SK-N-SH treated with all-trans-retinoic acid at 6 μM for 48 hours (cell line): Measurements from ENCODE around the gene PIGZ.

Source experiments
- ARNTL ChIP-seq: fragments of 450-650 bp; formaldehyde crosslinking; IDR thresholded peaks from 2 replicates; pipeline ENCODE4 v1.5.0; 2020; ENCODE audit warnings: low read depth, mild to moderate bottlenecking, moderate library complexity, borderline replicate concordance
- BACH2 ChIP-seq: fragments of 250-450 bp; sonication (Bioruptor Pico); IDR thresholded peaks from 2 replicates; pipeline ENCODE4 v1.9.0; 2021; ENCODE audit warnings: mild to moderate bottlenecking, borderline replicate concordance
- CSDC2 ChIP-seq: fragments of 250-450 bp; sonication (Bioruptor Pico); IDR thresholded peaks from 2 replicates; pipeline ENCODE4 v1.5.0; 2020; ENCODE audit warnings: mild to moderate bottlenecking, moderate library complexity
- GLIS3 ChIP-seq: fragments of 250-450 bp; sonication (Bioruptor Pico); IDR thresholded peaks from 2 replicates; pipeline ENCODE4 v1.5.0; 2020; ENCODE audit warnings: mild to moderate bottlenecking, moderate library complexity
- OSR1 ChIP-seq: fragments of 250-450 bp; sonication (Bioruptor Pico); IDR thresholded peaks from 2 replicates; pipeline ENCODE4 v1.8.0; 2022; ENCODE audit warnings: moderate library complexity, mild to moderate bottlenecking, inconsistent platforms
- TCF4 ChIP-seq: fragments of 250-450 bp; sonication (Bioruptor Pico); IDR thresholded peaks from 2 replicates; pipeline ENCODE4 v1.8.0; 2021; ENCODE audit warnings: mild to moderate bottlenecking, moderate library complexity, borderline replicate concordance
- ZC3H10 ChIP-seq: fragments of 250-450 bp; sonication (Bioruptor Pico); IDR thresholded peaks from 2 replicates; pipeline ENCODE4 v1.5.1; 2021; ENCODE audit warnings: mild to moderate bottlenecking, moderate library complexity
- ZFP3 ChIP-seq: fragments of 250-450 bp; sonication (Bioruptor Pico); IDR thresholded peaks from 2 replicates; pipeline ENCODE4 v1.5.0; 2020; ENCODE audit warnings: mild to moderate bottlenecking, moderate library complexity
- ZFP30 ChIP-seq: fragments of 450-650 bp; formaldehyde crosslinking; IDR thresholded peaks from 2 replicates; pipeline ENCODE4 v1.5.0; 2022; ENCODE audit warnings: mild to moderate bottlenecking, moderate library complexity
- ZNF8 ChIP-seq: fragments of 450-650 bp; formaldehyde crosslinking; IDR thresholded peaks from 2 replicates; pipeline ENCODE4 v1.5.0; 2020; ENCODE audit warnings: mild to moderate bottlenecking, moderate library complexity
- TF ChIP-seq, protein P1 (sequence below): fragments of 250-450 bp; sonication (Bioruptor Pico); IDR thresholded peaks from 2 replicates; pipeline ENCODE4 v1.8.0; 2021; ENCODE audit warnings: low read depth, mild to moderate bottlenecking, moderate library complexity, borderline replicate concordance
- TF ChIP-seq, protein P2 (sequence below): fragments of 250-450 bp; sonication (Bioruptor Pico); IDR thresholded peaks from 2 replicates; pipeline ENCODE4 v1.5.1; 2021; ENCODE audit warnings: mild to moderate bottlenecking, moderate library complexity
- TF ChIP-seq, protein P3 (sequence below): fragments of 250-450 bp; sonication (Bioruptor Pico); IDR thresholded peaks from 2 replicates; pipeline ENCODE4 v1.5.0; 2020; ENCODE audit warnings: mild to moderate bottlenecking, moderate library complexity
- TF ChIP-seq, protein P4 (sequence below): fragments of 250-450 bp; sonication (Bioruptor Pico); IDR thresholded peaks from 2 replicates; pipeline ENCODE4 v1.8.0; 2020; ENCODE audit warnings: mild to moderate bottlenecking, moderate library complexity, borderline replicate concordance

DNA sequence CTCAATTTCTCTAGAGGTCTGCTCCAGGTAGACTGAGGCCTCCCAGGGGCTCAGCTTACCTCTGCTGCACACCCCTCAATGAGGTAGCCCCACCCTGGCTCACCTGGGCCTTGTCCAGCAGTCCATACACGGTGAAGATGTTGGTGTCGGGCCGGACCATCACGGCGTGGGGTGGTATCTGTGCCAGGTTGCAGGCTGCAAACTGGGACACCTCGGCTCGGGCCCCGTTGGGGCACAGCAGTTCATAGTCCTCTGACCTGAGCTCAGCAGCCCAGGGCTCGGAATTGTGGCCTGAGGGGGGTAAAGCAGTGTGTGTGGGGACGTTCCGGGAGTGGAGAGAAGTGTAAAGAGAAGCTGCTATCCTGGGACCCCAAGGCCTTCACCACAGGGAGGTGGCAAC lies 37.8 kb upstream of the PIGZ start:
- TF ChIP-seq BACH2 (CRISPR knock-in tag), result no peak
- no peak for TF ChIP-seq ARNTL (CRISPR knock-in tag)
- TF ChIP-seq ZFP3 (CRISPR knock-in tag), result no peak
- no peak for TF ChIP-seq ZC3H10 (CRISPR knock-in tag)
- TF ChIP-seq, protein P1, sequence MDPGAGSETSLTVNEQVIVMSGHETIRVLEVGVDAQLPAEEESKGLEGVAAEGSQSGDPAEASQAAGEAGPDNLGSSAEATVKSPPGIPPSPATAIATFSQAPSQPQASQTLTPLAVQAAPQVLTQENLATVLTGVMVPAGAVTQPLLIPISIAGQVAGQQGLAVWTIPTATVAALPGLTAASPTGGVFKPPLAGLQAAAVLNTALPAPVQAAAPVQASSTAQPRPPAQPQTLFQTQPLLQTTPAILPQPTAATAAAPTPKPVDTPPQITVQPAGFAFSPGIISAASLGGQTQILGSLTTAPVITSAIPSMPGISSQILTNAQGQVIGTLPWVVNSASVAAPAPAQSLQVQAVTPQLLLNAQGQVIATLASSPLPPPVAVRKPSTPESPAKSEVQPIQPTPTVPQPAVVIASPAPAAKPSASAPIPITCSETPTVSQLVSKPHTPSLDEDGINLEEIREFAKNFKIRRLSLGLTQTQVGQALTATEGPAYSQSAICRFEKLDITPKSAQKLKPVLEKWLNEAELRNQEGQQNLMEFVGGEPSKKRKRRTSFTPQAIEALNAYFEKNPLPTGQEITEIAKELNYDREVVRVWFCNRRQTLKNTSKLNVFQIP (CRISPR knock-in tag), result no peak
- no peak for TF ChIP-seq GLIS3 (CRISPR knock-in tag)
- no peak for TF ChIP-seq CSDC2 (CRISPR knock-in tag)
- TF ChIP-seq OSR1 (CRISPR knock-in tag), result no peak
- TF ChIP-seq ZNF8 (CRISPR knock-in tag), result no peak
- no peak for TF ChIP-seq ZFP30
- TF ChIP-seq, protein P2, sequence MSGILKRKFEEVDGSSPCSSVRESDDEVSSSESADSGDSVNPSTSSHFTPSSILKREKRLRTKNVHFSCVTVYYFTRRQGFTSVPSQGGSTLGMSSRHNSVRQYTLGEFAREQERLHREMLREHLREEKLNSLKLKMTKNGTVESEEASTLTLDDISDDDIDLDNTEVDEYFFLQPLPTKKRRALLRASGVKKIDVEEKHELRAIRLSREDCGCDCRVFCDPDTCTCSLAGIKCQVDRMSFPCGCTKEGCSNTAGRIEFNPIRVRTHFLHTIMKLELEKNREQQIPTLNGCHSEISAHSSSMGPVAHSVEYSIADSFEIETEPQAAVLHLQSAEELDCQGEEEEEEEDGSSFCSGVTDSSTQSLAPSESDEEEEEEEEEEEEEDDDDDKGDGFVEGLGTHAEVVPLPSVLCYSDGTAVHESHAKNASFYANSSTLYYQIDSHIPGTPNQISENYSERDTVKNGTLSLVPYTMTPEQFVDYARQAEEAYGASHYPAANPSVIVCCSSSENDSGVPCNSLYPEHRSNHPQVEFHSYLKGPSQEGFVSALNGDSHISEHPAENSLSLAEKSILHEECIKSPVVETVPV, result no peak
- no peak for TF ChIP-seq TCF4
- TF ChIP-seq, protein P3, sequence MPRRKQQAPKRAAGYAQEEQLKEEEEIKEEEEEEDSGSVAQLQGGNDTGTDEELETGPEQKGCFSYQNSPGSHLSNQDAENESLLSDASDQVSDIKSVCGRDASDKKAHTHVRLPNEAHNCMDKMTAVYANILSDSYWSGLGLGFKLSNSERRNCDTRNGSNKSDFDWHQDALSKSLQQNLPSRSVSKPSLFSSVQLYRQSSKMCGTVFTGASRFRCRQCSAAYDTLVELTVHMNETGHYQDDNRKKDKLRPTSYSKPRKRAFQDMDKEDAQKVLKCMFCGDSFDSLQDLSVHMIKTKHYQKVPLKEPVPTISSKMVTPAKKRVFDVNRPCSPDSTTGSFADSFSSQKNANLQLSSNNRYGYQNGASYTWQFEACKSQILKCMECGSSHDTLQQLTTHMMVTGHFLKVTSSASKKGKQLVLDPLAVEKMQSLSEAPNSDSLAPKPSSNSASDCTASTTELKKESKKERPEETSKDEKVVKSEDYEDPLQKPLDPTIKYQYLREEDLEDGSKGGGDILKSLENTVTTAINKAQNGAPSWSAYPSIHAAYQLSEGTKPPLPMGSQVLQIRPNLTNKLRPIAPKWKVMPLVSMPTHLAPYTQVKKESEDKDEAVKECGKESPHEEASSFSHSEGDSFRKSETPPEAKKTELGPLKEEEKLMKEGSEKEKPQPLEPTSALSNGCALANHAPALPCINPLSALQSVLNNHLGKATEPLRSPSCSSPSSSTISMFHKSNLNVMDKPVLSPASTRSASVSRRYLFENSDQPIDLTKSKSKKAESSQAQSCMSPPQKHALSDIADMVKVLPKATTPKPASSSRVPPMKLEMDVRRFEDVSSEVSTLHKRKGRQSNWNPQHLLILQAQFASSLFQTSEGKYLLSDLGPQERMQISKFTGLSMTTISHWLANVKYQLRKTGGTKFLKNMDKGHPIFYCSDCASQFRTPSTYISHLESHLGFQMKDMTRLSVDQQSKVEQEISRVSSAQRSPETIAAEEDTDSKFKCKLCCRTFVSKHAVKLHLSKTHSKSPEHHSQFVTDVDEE (CRISPR knock-in tag), result no peak
- TF ChIP-seq, protein P4, sequence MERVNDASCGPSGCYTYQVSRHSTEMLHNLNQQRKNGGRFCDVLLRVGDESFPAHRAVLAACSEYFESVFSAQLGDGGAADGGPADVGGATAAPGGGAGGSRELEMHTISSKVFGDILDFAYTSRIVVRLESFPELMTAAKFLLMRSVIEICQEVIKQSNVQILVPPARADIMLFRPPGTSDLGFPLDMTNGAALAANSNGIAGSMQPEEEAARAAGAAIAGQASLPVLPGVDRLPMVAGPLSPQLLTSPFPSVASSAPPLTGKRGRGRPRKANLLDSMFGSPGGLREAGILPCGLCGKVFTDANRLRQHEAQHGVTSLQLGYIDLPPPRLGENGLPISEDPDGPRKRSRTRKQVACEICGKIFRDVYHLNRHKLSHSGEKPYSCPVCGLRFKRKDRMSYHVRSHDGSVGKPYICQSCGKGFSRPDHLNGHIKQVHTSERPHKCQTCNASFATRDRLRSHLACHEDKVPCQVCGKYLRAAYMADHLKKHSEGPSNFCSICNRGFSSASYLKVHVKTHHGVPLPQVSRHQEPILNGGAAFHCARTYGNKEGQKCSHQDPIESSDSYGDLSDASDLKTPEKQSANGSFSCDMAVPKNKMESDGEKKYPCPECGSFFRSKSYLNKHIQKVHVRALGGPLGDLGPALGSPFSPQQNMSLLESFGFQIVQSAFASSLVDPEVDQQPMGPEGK, result no peak
